Progenitor cell of endocrine pancreas (in vitro differentiated cells): ENCODE data around the gene CCDC169. TPM values are rescaled to one million over a fixed set of nuclear protein-coding genes. Genes with fewer than 3 reads are reported as not detected.
"Not testable (repeated sequence)": the region's sequence is repeated elsewhere in the genome, so short reads cannot be mapped to it uniquely, and the experiment has no call there.

ENCODE experiments used
- DNase-seq: peaks from one replicate; pipeline ENCODE4 v3.0.0; 2021; ENCODE audit warnings: low spot score; ENCODE audit not compliant: unreplicated experiment
- H3K27ac Mint-ChIP-seq: 2 replicates; pipeline ENCODE4 v1.8.0; 2021; ENCODE audit warnings: mild to moderate bottlenecking, moderate library complexity, mixed read lengths
- H3K27me3 Mint-ChIP-seq: 2 replicates; pipeline ENCODE4 v1.8.0; 2021; ENCODE audit warnings: mixed read lengths
- H3K36me3 Mint-ChIP-seq: 2 replicates; pipeline ENCODE4 v1.8.0; 2022; ENCODE audit warnings: mixed read lengths; ENCODE audit not compliant: insufficient read depth
- H3K4me1 Mint-ChIP-seq: 2 replicates; pipeline ENCODE4 v1.8.0; 2021; ENCODE audit warnings: low read depth, mixed read lengths
- H3K4me3 Mint-ChIP-seq: 2 replicates; pipeline ENCODE4 v1.8.0; 2021; ENCODE audit warnings: low read depth, mild to moderate bottlenecking, moderate library complexity, mixed read lengths
- H3K9me3 Mint-ChIP-seq: 2 replicates; pipeline ENCODE4 v1.8.0; 2021; ENCODE audit warnings: low read depth, mixed read lengths
- CTCF ChIP-seq: fragments of 200-600 bp; sonication (generic); IDR thresholded peaks from one replicate; pipeline ENCODE4 v1.5.0; 2021; ENCODE audit warnings: antibody characterized with exemption, mild to moderate bottlenecking; ENCODE audit not compliant: unreplicated experiment
- total RNA-seq: library from RNA; stranded (reverse); gene quantifications from 2 replicates; pipeline ENCODE4 v1.2.1, GENCODE V29; 2021

The CCDC169 gene
- total RNA-seq, 1 donor from 2014 or later, result 5.8 TPM

GRCh38 chr13:36310417-36311108 is 12.9 kb upstream of the CCDC169 start:
- Mint-ChIP-seq H3K27me3 (no peaks in the 10 kb centered on the region), H3K4me3 (no peak overlapping the region), H3K27ac (no peak overlapping the region), H3K4me1 (no peaks in the 10 kb centered on the region), H3K36me3 (peaks cover 38% of the 10 kb centered on the region), H3K9me3 (peaks cover 5% of the 10 kb centered on the region)
- no peak for TF ChIP-seq CTCF
- no peak for DNase-seq

GRCh38 chr13:36302289-36302688 is 4.7 kb upstream of the CCDC169 start:
- TF ChIP-seq CTCF, result no peak
- Mint-ChIP-seq H3K27ac (no peak overlapping the region), H3K36me3 (peaks cover 17% of the 10 kb centered on the region), H3K9me3 (no peaks in the 10 kb centered on the region), H3K27me3 (no peaks in the 10 kb centered on the region), H3K4me3 (no peak overlapping the region), H3K4me1 (peaks cover 11% of the 10 kb centered on the region)
- DNase-seq, result no peak

GRCh38 chr13:36299469-36299868 is 1.9 kb upstream of the CCDC169 start:
- H3K27me3 Mint-ChIP-seq, H3K9me3 Mint-ChIP-seq, H3K27ac Mint-ChIP-seq, DNase-seq, H3K4me3 Mint-ChIP-seq: not testable (repeated sequence)
- Mint-ChIP-seq H3K36me3 (peaks cover 13% of the 10 kb centered on the region), H3K4me1 (peaks cover 10% of the 10 kb centered on the region)

- no peak for TF ChIP-seq CTCF
- Mint-ChIP-seq H3K27ac (peak overlapping the region; percentile 95), H3K36me3 (peaks cover 11% of the 10 kb centered on the region), H3K27me3 (no peaks in the 10 kb centered on the region), H3K4me3 (peak overlapping the region; percentile 90), H3K4me1 (peaks cover 10% of the 10 kb centered on the region), H3K9me3 (no peaks in the 10 kb centered on the region)
- no peak for DNase-seq
These were observed 988 bp upstream of the CCDC169 start for GRCh38 chr13:36298535-36299068.

- H3K9me3 Mint-ChIP-seq, result peaks cover 11% of the 10 kb centered on the region
- no peaks in the 10 kb centered on the region for H3K27me3 Mint-ChIP-seq
- no peak overlapping the region for H3K27ac Mint-ChIP-seq
- no peak overlapping the region for H3K4me3 Mint-ChIP-seq
- H3K36me3 Mint-ChIP-seq, result peaks cover 12% of the 10 kb centered on the region
- peaks cover 5% of the 10 kb centered on the region for H3K4me1 Mint-ChIP-seq
- no peak for TF ChIP-seq CTCF
- DNase-seq, result no peak
These were observed 3.5 kb downstream of the CCDC169 start for GRCh38 chr13:36294096-36294495.

GRCh38 chr13:36293497-36293896 is 4.1 kb downstream of the CCDC169 start:
- H3K36me3 Mint-ChIP-seq, result peaks cover 12% of the 10 kb centered on the region
- H3K27ac Mint-ChIP-seq, result no peak overlapping the region
- no peak for TF ChIP-seq CTCF
- H3K27me3 Mint-ChIP-seq, result no peaks in the 10 kb centered on the region
- no peak for DNase-seq
- H3K9me3 Mint-ChIP-seq, result peaks cover 11% of the 10 kb centered on the region
- H3K4me1 Mint-ChIP-seq, result peaks cover 5% of the 10 kb centered on the region
- H3K4me3 Mint-ChIP-seq, result no peak overlapping the region
